IMR-90 (cell line): ENCODE data around the gene ADGB. TPM values are rescaled to one million over a fixed set of nuclear protein-coding genes. Genes with fewer than 3 reads are reported as not detected.
A peak's percentile ranks its signal among the peaks of the same experiment; 100 is the strongest.

Experiments used
- ATAC-seq: fragments of 200-7000 bp; cut with Tn5 transposase; 2 replicates; pipeline ENCODE4 v1.9.1; 2020; ENCODE audit warnings: low read depth, mild to moderate bottlenecking, moderate library complexity
- BruUV-seq: library from RNA; stranded (reverse); fragments of 400-500 nt; replicated peaks from 2 replicates; lab custom pipeline; 2021; lab: Mats Ljungman, UMichigan
- CTCF ChIA-PET: fragments of 300-600 bp; formaldehyde crosslinking; extraction: SDS; loops from one replicate; lab custom pipeline; 2021; ENCODE audit warnings: antibody characterized with exemption; lab: Yijun Ruan, JAX
- POLR2A ChIA-PET: fragments of 300-600 bp; sonication (Branson Sonifier 250); formaldehyde crosslinking; loops from one replicate; lab custom pipeline; 2022; ENCODE audit warnings: antibody characterized with exemption; ENCODE audit not compliant: unreplicated experiment; lab: Charles Lee
- DNase-seq: peaks from one replicate; pipeline ENCODE4 v3.0.0; 2013
- H2AFZ ChIP-seq: replicated peaks from 2 replicates; pipeline ENCODE3; 2013; ENCODE audit warnings: low read length, mild to moderate bottlenecking; ENCODE audit not compliant: poor library complexity
- H2AK5ac ChIP-seq: 2 replicates; pipeline ENCODE4 v1.6.1; 2013; ENCODE audit warnings: low read depth, low read length, inconsistent platforms
- H2AK9ac ChIP-seq: replicated peaks from 2 replicates; pipeline ENCODE3; 2013; ENCODE audit warnings: mild to moderate bottlenecking, low read depth, low read length, moderate library complexity; ENCODE audit not compliant: poor library complexity
- H2BK120ac ChIP-seq: 2 replicates; pipeline ENCODE4 v1.6.1; 2013; ENCODE audit warnings: low read depth, low read length, inconsistent platforms
- H2BK15ac ChIP-seq: 3 replicates; pipeline ENCODE4 v1.6.1; 2013; ENCODE audit warnings: low read depth, low read length, inconsistent platforms
- H2BK20ac ChIP-seq: 2 replicates; pipeline ENCODE4 v1.6.1; 2013; ENCODE audit warnings: low read depth, mild to moderate bottlenecking, inconsistent platforms, low read length, moderate library complexity
- H2BK5ac ChIP-seq: 2 replicates; pipeline ENCODE4 v1.6.1; 2013; ENCODE audit warnings: mild to moderate bottlenecking, low read depth, low read length, inconsistent platforms; ENCODE audit not compliant: poor library complexity, severe bottlenecking
- H3K14ac ChIP-seq: replicated peaks from 2 replicates; pipeline ENCODE4 v1.6.1; 2013; ENCODE audit warnings: low read depth, low read length, inconsistent platforms
- H3K18ac ChIP-seq: 2 replicates; pipeline ENCODE4 v1.6.1; 2013; ENCODE audit warnings: low read depth, low read length, control low read depth
- H3K23ac ChIP-seq: 2 replicates; pipeline ENCODE4 v1.6.1; 2013; ENCODE audit warnings: low read depth, low read length, inconsistent platforms
- H3K27ac ChIP-seq: 2 replicates; pipeline ENCODE4 v1.5.1; 2013; ENCODE audit warnings: mild to moderate bottlenecking, control low read depth, low read length; ENCODE audit not compliant: insufficient read depth
- H3K27me3 ChIP-seq: 2 replicates; pipeline ENCODE4 v1.6.1; 2013; ENCODE audit warnings: low read length; ENCODE audit not compliant: control insufficient read depth, insufficient read depth
- H3K36me3 ChIP-seq: 2 replicates; pipeline ENCODE4 v1.6.1; 2013; ENCODE audit warnings: low read length, mixed read lengths; ENCODE audit not compliant: control insufficient read depth, insufficient read depth
- H3K4ac ChIP-seq: 2 replicates; pipeline ENCODE4 v1.6.1; 2013; ENCODE audit warnings: low read depth, low read length, inconsistent platforms
- H3K4me1 ChIP-seq: 2 replicates; pipeline ENCODE4 v1.6.1; 2013; ENCODE audit warnings: low read length, mixed read lengths; ENCODE audit not compliant: control insufficient read depth, insufficient read depth
- H3K4me2 ChIP-seq: 2 replicates; pipeline ENCODE4 v1.6.1; 2013; ENCODE audit warnings: low read depth, mild to moderate bottlenecking, control low read depth, low read length, moderate library complexity
- H3K4me3 ChIP-seq: 2 replicates; pipeline ENCODE4 v1.5.1; 2013; ENCODE audit warnings: low read depth, mild to moderate bottlenecking, control low read depth, low read length, moderate library complexity; ENCODE audit not compliant: insufficient read depth
- H3K56ac ChIP-seq: 2 replicates; pipeline ENCODE4 v1.6.1; 2013; ENCODE audit warnings: low read length, inconsistent platforms; ENCODE audit not compliant: insufficient read depth; ENCODE audit errors: extremely low read depth
- H3K79me1 ChIP-seq, 2 experiments: 2 replicates each; pipeline ENCODE4 v1.6.1; 2013; ENCODE audit warnings: low read length in 2 of 2, inconsistent platforms in 1 of 2, low read depth in 1 of 2
- H3K9ac ChIP-seq: 2 replicates; pipeline ENCODE4 v1.6.1; 2013; ENCODE audit warnings: low read depth, low read length, control low read depth
- H3K9me1 ChIP-seq: 2 replicates; pipeline ENCODE4 v1.6.1; 2013; ENCODE audit warnings: low read length, inconsistent platforms; ENCODE audit not compliant: insufficient read depth
- H3K9me3 ChIP-seq: 2 replicates; pipeline ENCODE4 v1.6.1; 2013; ENCODE audit warnings: low read length; ENCODE audit not compliant: control insufficient read depth, insufficient read depth
- H4K20me1 ChIP-seq: 2 replicates; pipeline ENCODE4 v1.6.1; 2013; ENCODE audit warnings: low read length, inconsistent platforms; ENCODE audit not compliant: insufficient read depth
- H4K5ac ChIP-seq: 2 replicates; pipeline ENCODE4 v1.6.1; 2013; ENCODE audit warnings: mild to moderate bottlenecking, low read depth, low read length, control low read depth
- H4K8ac ChIP-seq, 2 experiments: 2 replicates each; pipeline ENCODE4 v1.6.1; 2013; ENCODE audit warnings: low read depth in 2 of 2, low read length in 2 of 2, control low read depth in 1 of 2, inconsistent platforms in 1 of 2
- H4K91ac ChIP-seq: 2 replicates; pipeline ENCODE4 v1.6.1; 2013; ENCODE audit warnings: low read depth, low read length, inconsistent platforms; ENCODE audit not compliant: insufficient read depth
- SMC3 ChIP-seq: fragments of 150-350 bp; IDR thresholded peaks from 2 replicates; pipeline ENCODE4 v1.6.1; 2016; ENCODE audit warnings: low read depth, mild to moderate bottlenecking, antibody characterized with exemption, low read length, moderate library complexity
- USF2 ChIP-seq: fragments of 150-350 bp; IDR thresholded peaks from 2 replicates; pipeline ENCODE4 v1.6.1; 2017; ENCODE audit warnings: mild to moderate bottlenecking, antibody characterized with exemption, low read length, low read depth
- WGBS, 2 experiments: methylation state at CpG; one replicate each; pipeline versions ENCODE4 v1.1.5 to v1.1.7; 2013; ENCODE audit warnings: missing lambda C conversion rate in 2 of 2; ENCODE audit not compliant: insufficient read length in 1 of 2; ENCODE audit errors: extremely low coverage in 2 of 2; 5-methylcytosine and 5-hydroxymethylcytosine counted together
- dilution Hi-C: fragments of 300-500 bp; cut with HindIII; formaldehyde crosslinking; loops from one replicate; pipeline ENCODE4 v1.14.3; 2018; ENCODE audit warnings: low sequenced_read_pairs; ENCODE audit not compliant: unreplicated experiment
- in situ Hi-C: fragments of 300-500 bp; cut with MboI; formaldehyde crosslinking; loops from 3 replicates; pipeline ENCODE4 v1.14.3; 2019; ENCODE audit warnings: low sequenced_read_pairs, inconsistent platforms, mixed read lengths
- intact Hi-C: fragments of 100-400 bp; cut with micrococcal nuclease; formaldehyde crosslinking; loops from 2 replicates; pipeline ENCODE4 v1.10.0; 2022
- polyA plus RNA-seq, 3 experiments: library from polyadenylated mRNA; depleted of rRNA; stranded (reverse); fragments of >200 nt; gene quantifications; 2 replicates each; pipeline ENCODE4 v1.2.3, GENCODE V29; 2012; ENCODE audit warnings: low replicate concordance in 1 of 3
- total RNA-seq: library from RNA; depleted of rRNA; stranded (reverse); fragments of >200 nt; gene quantifications from 2 replicates; pipeline ENCODE4 v1.2.3, GENCODE V29; 2012

The ADGB gene
- total and polyA plus RNA-seq, 2 of the 4 experiments (the other 2 are of a cell fraction) = not detected

GRCh38 chr6:146551545-146551944, 47.2 kb upstream of the ADGB start:
- Histone ChIP-seq H4K91ac (no peak overlapping the region), H2BK5ac (no peak overlapping the region), H2BK20ac (no peak overlapping the region), H3K4me2 (peak overlapping the region; percentile 81), H2AFZ (no peak overlapping the region), H3K23ac (no peak overlapping the region), H3K18ac (peak overlapping the region; percentile 60), H3K9me1 (0 out of 2 replicates have a peak, but pooled peaks cover 5% of the 10 kb centered on the region), H2BK15ac (no peak overlapping the region), H4K5ac (peak overlapping the region; percentile 27; the same call in 1 of the 2 replicates), H4K8ac (no peak overlapping the region), H4K20me1 (peaks cover 3% of the 10 kb centered on the region; the same call in 1 of the 2 replicates), H3K27me3 (no peaks in the 10 kb centered on the region), H2AK9ac (no peak overlapping the region), H3K9me3 (no peaks in the 10 kb centered on the region), H3K14ac (no peak overlapping the region), H2BK120ac (no peak overlapping the region), H3K56ac (no peak overlapping the region), H3K36me3 (peaks cover 20% of the 10 kb centered on the region), H3K4ac (no peak overlapping the region), H3K9ac (no peak overlapping the region), H3K4me1 (peaks cover 10% of the 10 kb centered on the region), H3K27ac (peak overlapping the region; percentile 63; the same call in 1 of the 2 replicates), H3K79me1 (peaks cover 17 to 39% of the 10 kb centered on the region in 2 experiments), H2AK5ac (no peak overlapping the region), H3K4me3 (no peak overlapping the region)
- DNase-seq = peak; percentile 75
- no peak for ATAC-seq
- BruUV-seq = no TSS peak
- intact Hi-C loops = no loop called here
- WGBS, 2 experiments = no CpG with 5 or more reads among the region's 7 CpGs
- in situ Hi-C loops = no loop called here
- dilution Hi-C loops = no loop called here
- TF ChIP-seq USF2 (peak; percentile 52), SMC3 (no peak)
- POLR2A ChIA-PET = no interaction called here
- CTCF ChIA-PET = no interaction called here
